B cell (primary cell): ENCODE results near the gene STK24. TPM values are rescaled to one million over a fixed set of nuclear protein-coding genes. Genes with fewer than 3 reads are reported as not detected.

Source experiments
- ATAC-seq: fragments of 200-7000 bp; cut with Tn5 transposase; one replicate; pipeline ENCODE4 v1.10.0; 2021; ENCODE audit warnings: low read depth, mild to moderate bottlenecking, moderate number of reproducible peaks, moderate library complexity
- CTCF ChIA-PET: fragments of 350-600 bp; sonication (Branson Sonifier 250); formaldehyde crosslinking; loops from one replicate; lab custom pipeline; 2021; ENCODE audit warnings: antibody characterized with exemption, inconsistent platforms; lab: Charles Lee
- POLR2A ChIA-PET: fragments of 350-600 bp; sonication (Branson Sonifier 250); formaldehyde crosslinking; loops from one replicate; lab custom pipeline; 2021; ENCODE audit warnings: antibody characterized with exemption; lab: Charles Lee
- DNase-seq: peaks from one replicate; pipeline ENCODE4 v3.0.0; 2013
- H2AFZ ChIP-seq: 2 replicates; pipeline ENCODE4 v1.6.1; 2012; ENCODE audit warnings: mild to moderate bottlenecking, low read depth, low read length; ENCODE audit not compliant: insufficient read depth, poor library complexity, severe bottlenecking
- H3K27ac ChIP-seq, 2 donors: 1 replicate in 1 of 2; 2 replicates in 1 of 2; pipeline ENCODE4 v1.5.1; 2012 to 2013; ENCODE audit warnings: low read length in 2 of 2, mild to moderate bottlenecking in 2 of 2, moderate library complexity in 1 of 2
- H3K27me3 ChIP-seq, 4 experiments: fragments of 200-600 bp in 1 of 4; sonication (generic) in 1 of 4; replicated peaks in 1 of 4; 1 replicate in 2 of 4; 2 replicates in 2 of 4; pipeline versions ENCODE4 v1.6.1 to v1.7.0; 2013 to 2016; ENCODE audit warnings: low read length in 3 of 4, mild to moderate bottlenecking in 2 of 4, mixed read lengths in 1 of 4, moderate library complexity in 1 of 4; ENCODE audit not compliant: insufficient read depth in 4 of 4, control insufficient read depth in 3 of 4; ENCODE audit errors: control extremely low read depth in 1 of 4
- H3K36me3 ChIP-seq, 2 experiments: replicated peaks in 1 of 2; 1 replicate in 1 of 2; 2 replicates in 1 of 2; pipeline versions ENCODE4 v1.6.1 to v1.7.1; 2013; ENCODE audit warnings: low read length in 1 of 2; ENCODE audit not compliant: insufficient read depth in 2 of 2, control insufficient read depth in 1 of 2; ENCODE audit errors: control extremely low read depth in 1 of 2, extremely low read depth in 1 of 2
- H3K4me1 ChIP-seq, 2 donors: fragments of 200-600 bp in 1 of 2; sonication (generic) in 1 of 2; 1 replicate in 1 of 2; 2 replicates in 1 of 2; pipeline versions ENCODE4 v1.5.1 to v1.6.1; 2013 to 2017; ENCODE audit warnings: low read length in 2 of 2; ENCODE audit not compliant: control insufficient read depth in 2 of 2, insufficient read depth in 2 of 2
- H3K4me2 ChIP-seq: replicated peaks from 2 replicates; pipeline ENCODE3; 2012; ENCODE audit warnings: mild to moderate bottlenecking, low read depth, low read length; ENCODE audit not compliant: poor library complexity, severe bottlenecking
- H3K4me3 ChIP-seq, 5 experiments: fragments of 200-600 bp in 1 of 5; sonication (generic) in 1 of 5; 1 replicate in 3 of 5; 2 replicates in 2 of 5; pipeline versions ENCODE4 v1.5.1 to v1.7.0; 2011 to 2016; ENCODE audit warnings: low read length in 4 of 5, mild to moderate bottlenecking in 4 of 5, low read depth in 2 of 5, control low read depth in 1 of 5, moderate library complexity in 1 of 5; ENCODE audit not compliant: insufficient read depth in 1 of 5; ENCODE audit errors: control extremely low read depth in 1 of 5, extremely low read depth in 1 of 5
- H3K79me2 ChIP-seq: fragments of 200-600 bp; sonication (generic); one replicate; pipeline ENCODE4 v1.6.0; 2016; ENCODE audit warnings: low read length; ENCODE audit not compliant: control insufficient read depth, insufficient read depth
- H3K9ac ChIP-seq: fragments of 200-600 bp; sonication (generic); 2 replicates; pipeline ENCODE4 v1.6.1; 2017; ENCODE audit warnings: mild to moderate bottlenecking, low read length, moderate library complexity
- H3K9me3 ChIP-seq, 3 donors: one replicate each; pipeline versions ENCODE4 v1.6.1 to v1.7.1; 2013; ENCODE audit warnings: low read length in 2 of 3; ENCODE audit not compliant: control insufficient read depth in 2 of 3, insufficient read depth in 1 of 3; ENCODE audit errors: control extremely low read depth in 1 of 3
- H4K20me1 ChIP-seq: 2 replicates; pipeline ENCODE4 v1.6.0; 2012; ENCODE audit warnings: mild to moderate bottlenecking, low read length; ENCODE audit not compliant: insufficient read depth, control insufficient read depth, poor library complexity, severe bottlenecking
- H3K27ac Mint-ChIP-seq: one replicate; pipeline ENCODE4 v1.8.0; 2021; ENCODE audit warnings: mixed read lengths
- H3K27me3 Mint-ChIP-seq: one replicate; pipeline ENCODE4 v1.8.0; 2021; ENCODE audit warnings: mixed read lengths
- H3K4me1 Mint-ChIP-seq: one replicate; pipeline ENCODE4 v1.8.0; 2021; ENCODE audit warnings: mixed read lengths
- H3K4me3 Mint-ChIP-seq: one replicate; pipeline ENCODE4 v1.8.0; 2021; ENCODE audit warnings: mixed read lengths
- H3K9me3 Mint-ChIP-seq: one replicate; pipeline ENCODE4 v1.8.0; 2022; ENCODE audit warnings: mixed read lengths; ENCODE audit not compliant: insufficient read depth
- CTCF ChIP-seq: fragments of 200-600 bp; IDR thresholded peaks from one replicate; pipeline ENCODE4 v1.8.0; 2022; ENCODE audit warnings: antibody characterized with exemption, mild to moderate bottlenecking
- EZH2 ChIP-seq: IDR thresholded peaks from 2 replicates; pipeline ENCODE4 v1.6.1; 2012; ENCODE audit warnings: borderline replicate concordance, low read depth, mild to moderate bottlenecking, moderate library complexity, low read length; ENCODE audit not compliant: insufficient read depth, poor library complexity, severe bottlenecking
- WGBS: methylation state at CpG from one replicate; pipeline ENCODE4 v1.1.5; 2013; ENCODE audit warnings: missing lambda C conversion rate; ENCODE audit not compliant: insufficient coverage; 5-methylcytosine and 5-hydroxymethylcytosine counted together
- intact Hi-C: fragments of 100-400 bp; cut with micrococcal nuclease; formaldehyde crosslinking; loops from one replicate; pipeline ENCODE4 v1.10.0; 2022
- polyA plus RNA-seq: library from polyadenylated mRNA; depleted of rRNA; stranded (reverse); fragments of >200 nt; gene quantifications from 2 replicates; pipeline ENCODE4 v1.2.3, GENCODE V29; 2012
- total RNA-seq, 2 donors: library from RNA; stranded (reverse); fragments of 120-200 nt in 1 of 2; gene quantifications; 1 replicate in 1 of 2; 2 replicates in 1 of 2; pipeline versions ENCODE4 v1.2.3 to v1.2.4, GENCODE V29; 2013 to 2022

Gene STK24
- total and polyA plus RNA-seq, 2 donors (not counting 1 experiment from before 2014, with no cell fraction given) = 47.2 to 117 TPM

- no peak for DNase-seq
- TF ChIP-seq EZH2 = no peak
- TF ChIP-seq CTCF = no peak
- peak overlapping the region; percentile 88 for H3K27ac Mint-ChIP-seq
- no peaks in the 10 kb centered on the region for H3K9me3 Mint-ChIP-seq
- intact Hi-C loops = loop anchor here (5.0 to 10.0 kb wide), 2 partner anchors 35 to 1073 kb away; partner anchors contain the start of gene RAP2A
- H3K4me1 ChIP-seq = peaks cover 93% of the 10 kb centered on the region in 2 donors
- H3K9me3 ChIP-seq = no peaks in the 10 kb centered on the region
- ChIA-PET POLR2A (no interaction called here), CTCF (interaction anchor here (0.6 to 1.3 kb wide), 2 partner anchors 33 to 146 kb away, joined by 3 to 5 read pairs; no protein-coding TSS in a partner anchor)
- no peak overlapping the region for H3K9ac ChIP-seq
- no peaks in the 10 kb centered on the region for H3K27me3 ChIP-seq
- H3K36me3 ChIP-seq = peaks cover 0 to 16% of the 10 kb centered on the region in 2 experiments
- peaks cover 98% of the 10 kb centered on the region for H3K79me2 ChIP-seq
- no peak overlapping the region for H3K4me3 ChIP-seq
- peaks cover 96% of the 10 kb centered on the region for H3K4me1 Mint-ChIP-seq
- no peaks in the 10 kb centered on the region for H3K27me3 Mint-ChIP-seq
- ATAC-seq = no peak
- WGBS = 73% methylated on average over 4 of the region's 5 CpGs
- no peak overlapping the region for H2AFZ ChIP-seq
- peaks cover 29% of the 10 kb centered on the region for H4K20me1 ChIP-seq
- H3K4me2 ChIP-seq = peak overlapping the region; percentile 0
- peak overlapping the region; percentile 55 to 94 for H3K27ac ChIP-seq
- peak overlapping the region; percentile 8 for H3K4me3 Mint-ChIP-seq
Measured at GRCh38 chr13:98507282-98507797, 69.6 kb downstream of the STK24 start.

GRCh38 chr13:98506728-98507230, 70.1 kb downstream of the STK24 start:
- no peak overlapping the region for H2AFZ ChIP-seq
- POLR2A ChIA-PET = no interaction called here
- no peaks in the 10 kb centered on the region for H3K9me3 ChIP-seq
- WGBS = 96% methylated on average over 11 of the region's 16 CpGs
- DNase-seq (no peak), ATAC-seq (no peak)
- peak overlapping the region; percentile 55 to 94 for H3K27ac ChIP-seq
- peaks cover 93% of the 10 kb centered on the region in 2 donors for H3K4me1 ChIP-seq
- no peaks in the 10 kb centered on the region for H3K27me3 ChIP-seq
- peak overlapping the region; percentile 0 for H3K4me2 ChIP-seq
- H3K79me2 ChIP-seq = peaks cover 98% of the 10 kb centered on the region
- H3K4me3 Mint-ChIP-seq = no peak overlapping the region
- no peaks in the 10 kb centered on the region for H3K9me3 Mint-ChIP-seq
- peaks cover 0 to 16% of the 10 kb centered on the region in 2 experiments for H3K36me3 ChIP-seq
- peaks cover 96% of the 10 kb centered on the region for H3K4me1 Mint-ChIP-seq
- TF ChIP-seq CTCF = no peak
- intact Hi-C loops = loop anchor here (5.0 to 10.0 kb wide), 2 partner anchors 36 to 1072 kb away; partner anchors contain the start of gene RAP2A
- CTCF ChIA-PET = no interaction called here
- H3K9ac ChIP-seq = no peak overlapping the region
- no peaks in the 10 kb centered on the region for H3K27me3 Mint-ChIP-seq
- H3K4me3 ChIP-seq = no peak overlapping the region
- H4K20me1 ChIP-seq = peaks cover 35% of the 10 kb centered on the region
- H3K27ac Mint-ChIP-seq = peak overlapping the region; percentile 88
